Epithelial cell of proximal tubule (primary cell): ENCODE results near the gene ZDHHC14. TPM values are rescaled to one million over a fixed set of nuclear protein-coding genes. Genes with fewer than 3 reads are reported as not detected.
"Not testable (repeated sequence)": the region's sequence is repeated elsewhere in the genome, so short reads cannot be mapped to it uniquely, and the experiment has no call there.

Experiments used
- DNase-seq: peaks from one replicate; pipeline ENCODE4 v3.0.0-alpha.2; 2011; ENCODE audit warnings: low read depth
- H3K4me3 ChIP-seq: 2 replicates; pipeline ENCODE4 v1.5.1; 2011; ENCODE audit warnings: low read depth, mild to moderate bottlenecking, low read length
- total RNA-seq: library from RNA; depleted of rRNA; stranded (reverse); fragments of >200 nt; gene quantifications from 2 replicates; pipeline ENCODE4 v1.2.3, GENCODE V29; 2015
- TF ChIP-seq, protein P1 (sequence below): conservative IDR thresholded peaks from 2 replicates; pipeline ENCODE4 v1.5.1; 2012; ENCODE audit warnings: low read depth, mild to moderate bottlenecking, low read length

The ZDHHC14 gene
- total RNA-seq, 1 donor from 2014 or later = 21.4 TPM

DNA sequence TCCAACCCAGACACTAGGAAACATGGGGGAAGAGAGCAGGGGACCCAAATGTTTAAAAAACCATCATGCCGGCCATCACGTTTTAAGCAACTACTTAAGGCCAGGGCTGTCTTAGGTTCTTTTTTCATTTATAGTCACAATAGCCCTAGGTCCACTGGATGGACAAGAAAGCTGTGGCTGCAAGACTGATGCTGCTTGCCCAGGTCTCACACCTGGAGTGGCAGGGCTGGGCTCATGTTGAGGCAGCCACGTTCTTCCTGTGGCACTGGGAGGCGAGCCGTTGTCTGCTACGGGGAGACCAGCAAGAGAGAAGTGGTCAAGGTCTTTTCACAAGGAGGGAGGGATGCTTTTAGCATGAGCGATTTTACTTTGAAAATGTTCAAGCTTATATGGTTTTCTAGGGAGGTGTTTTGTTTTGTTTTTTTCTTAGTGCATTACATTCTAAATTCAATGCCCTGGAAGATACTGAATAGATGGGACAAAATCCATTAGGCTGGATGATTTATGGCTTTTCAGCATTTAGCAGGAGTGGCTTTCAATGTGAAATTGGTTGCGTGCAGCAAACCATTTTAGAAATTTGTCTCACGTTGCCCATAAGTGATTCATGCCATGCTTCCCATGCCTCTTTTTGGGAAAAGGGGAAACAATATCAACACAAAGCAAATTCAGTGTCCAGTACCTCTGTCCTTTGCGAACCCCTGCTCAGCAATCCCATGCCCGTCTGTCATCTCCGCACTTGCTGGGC lies 335.4 kb downstream of the ZDHHC14 start:
- no peak for DNase-seq
- TF ChIP-seq, protein P1, sequence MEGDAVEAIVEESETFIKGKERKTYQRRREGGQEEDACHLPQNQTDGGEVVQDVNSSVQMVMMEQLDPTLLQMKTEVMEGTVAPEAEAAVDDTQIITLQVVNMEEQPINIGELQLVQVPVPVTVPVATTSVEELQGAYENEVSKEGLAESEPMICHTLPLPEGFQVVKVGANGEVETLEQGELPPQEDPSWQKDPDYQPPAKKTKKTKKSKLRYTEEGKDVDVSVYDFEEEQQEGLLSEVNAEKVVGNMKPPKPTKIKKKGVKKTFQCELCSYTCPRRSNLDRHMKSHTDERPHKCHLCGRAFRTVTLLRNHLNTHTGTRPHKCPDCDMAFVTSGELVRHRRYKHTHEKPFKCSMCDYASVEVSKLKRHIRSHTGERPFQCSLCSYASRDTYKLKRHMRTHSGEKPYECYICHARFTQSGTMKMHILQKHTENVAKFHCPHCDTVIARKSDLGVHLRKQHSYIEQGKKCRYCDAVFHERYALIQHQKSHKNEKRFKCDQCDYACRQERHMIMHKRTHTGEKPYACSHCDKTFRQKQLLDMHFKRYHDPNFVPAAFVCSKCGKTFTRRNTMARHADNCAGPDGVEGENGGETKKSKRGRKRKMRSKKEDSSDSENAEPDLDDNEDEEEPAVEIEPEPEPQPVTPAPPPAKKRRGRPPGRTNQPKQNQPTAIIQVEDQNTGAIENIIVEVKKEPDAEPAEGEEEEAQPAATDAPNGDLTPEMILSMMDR = no peak

DNA sequence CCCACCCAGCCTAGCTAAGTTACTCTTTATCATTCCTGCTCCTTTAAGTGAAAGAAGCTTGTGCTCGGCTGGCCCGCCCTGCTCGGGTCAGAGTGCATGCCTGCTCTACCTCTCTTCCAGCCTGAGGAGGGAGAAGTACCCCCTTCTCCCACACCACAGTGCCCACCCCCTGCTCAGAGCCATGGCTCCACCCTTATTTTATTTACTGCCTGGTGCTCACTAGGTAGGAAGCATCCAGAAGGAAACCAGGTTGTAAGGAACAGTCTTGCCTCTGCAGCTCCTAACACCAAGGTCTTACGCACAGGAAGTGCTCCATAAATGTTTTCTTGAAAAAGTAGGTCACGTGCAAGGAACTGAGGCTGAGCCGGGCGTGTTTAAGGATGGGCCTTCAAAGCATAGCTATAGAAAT lies 336.4 kb downstream of the ZDHHC14 start:
- TF ChIP-seq, protein P1 = no peak
- no peak overlapping the region for H3K4me3 ChIP-seq

More for the DNA sequence above, 335.4 kb downstream of the ZDHHC14 start:
- no peak overlapping the region for H3K4me3 ChIP-seq

DNA sequence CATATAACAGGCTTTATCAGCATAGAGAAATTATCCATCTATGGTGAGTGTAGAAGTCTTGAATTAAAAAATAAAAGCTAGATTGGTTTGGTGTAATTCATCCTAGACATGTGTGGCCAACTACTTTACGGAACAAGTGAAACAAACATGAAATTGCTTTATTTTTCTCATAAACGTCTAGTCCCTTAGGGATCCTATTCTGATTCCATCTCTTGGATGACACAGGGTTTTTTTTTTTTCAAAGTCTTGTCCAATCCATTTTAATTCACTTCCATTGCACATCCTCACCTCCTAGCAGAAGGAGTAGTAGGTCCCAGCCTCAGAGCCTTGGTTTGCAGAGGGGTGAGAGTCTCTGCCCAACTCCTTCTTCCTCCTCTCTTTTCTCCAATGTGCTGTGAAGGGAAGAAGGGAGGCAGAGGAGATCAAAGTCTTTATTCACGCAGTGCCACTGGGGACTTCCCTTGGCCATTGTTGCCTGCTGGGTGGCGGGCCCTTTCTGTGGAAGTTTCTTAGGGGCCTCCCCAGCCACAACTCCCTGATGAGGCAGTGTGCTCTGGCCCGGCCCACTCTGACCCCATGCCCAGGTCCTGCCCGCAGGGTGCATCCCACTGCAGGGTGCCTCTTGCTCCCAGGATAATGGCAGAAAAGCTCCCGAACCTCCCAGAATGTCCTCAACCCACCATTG lies 337.7 kb downstream of the ZDHHC14 start:
- no peak for DNase-seq
- TF ChIP-seq, protein P1 = no peak
- H3K4me3 ChIP-seq = no peak overlapping the region

More for the DNA sequence above, 336.4 kb downstream of the ZDHHC14 start:
- no peak for DNase-seq

DNA sequence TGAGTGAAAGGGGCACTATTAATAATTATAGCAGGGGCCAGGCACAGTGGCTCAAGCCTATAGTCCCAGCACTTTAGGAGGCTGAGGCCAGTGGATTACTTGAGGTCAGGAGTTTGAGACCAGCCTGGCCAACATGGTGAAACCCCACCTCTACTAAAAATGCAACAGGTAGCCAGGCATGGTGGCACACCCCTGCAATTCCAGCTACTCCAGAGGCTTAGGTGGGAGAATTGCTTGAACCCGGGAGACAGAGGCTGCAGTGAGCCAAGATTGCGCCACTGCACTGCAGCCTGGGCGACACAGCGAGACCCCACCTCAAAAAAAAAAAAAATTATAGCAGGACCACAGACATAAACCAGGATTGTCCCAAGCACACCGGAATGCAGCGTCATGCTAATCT lies 340.0 kb downstream of the ZDHHC14 start:
- not testable (repeated sequence) for H3K4me3 ChIP-seq, DNase-seq

DNA sequence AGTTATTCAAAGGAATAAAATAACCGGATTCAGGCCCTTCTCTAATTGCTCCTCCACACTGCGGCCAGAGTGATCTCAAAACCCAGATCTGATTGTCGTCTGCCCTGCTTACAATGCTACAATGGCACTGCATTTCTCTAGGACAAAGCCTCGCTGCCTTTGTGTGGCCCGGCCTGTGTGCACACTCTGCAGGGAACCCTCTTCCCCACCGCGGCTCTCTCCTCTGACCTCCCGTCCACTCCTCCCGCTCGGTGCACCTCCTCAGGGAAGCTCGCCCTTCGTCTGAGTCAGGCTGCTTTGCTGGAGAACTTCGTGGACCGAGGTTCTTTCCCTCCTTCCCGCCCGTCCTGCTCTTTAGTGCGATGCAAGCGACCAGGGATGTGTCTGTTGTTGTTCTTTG lies 340.4 kb downstream of the ZDHHC14 start:
- TF ChIP-seq, protein P1 = no peak
- no peak for DNase-seq
- H3K4me3 ChIP-seq = no peak overlapping the region

GRCh38 chr6:157721830-157722229 lies 340.8 kb downstream of the ZDHHC14 start:
- no peak for DNase-seq
- no peak overlapping the region for H3K4me3 ChIP-seq
- TF ChIP-seq, protein P1 = no peak

- TF ChIP-seq, protein P1 = no peak
- H3K4me3 ChIP-seq = no peak overlapping the region
- DNase-seq = no peak
Observed at GRCh38 chr6:157723376-157723775, 342.4 kb downstream of the ZDHHC14 start.
